Psoas muscle (tissue), 8 donors: Measurements from ENCODE around the gene ARFIP1. TPM values are rescaled to one million over a fixed set of nuclear protein-coding genes. Genes with fewer than 3 reads are reported as not detected.

Experiments
- ATAC-seq, 4 donors: fragments of 200-7000 bp; cut with Tn5 transposase; one replicate each; pipeline ENCODE4 v1.9.1; 2020; ENCODE audit warnings: moderate library complexity in 3 of 4, mild to moderate bottlenecking in 2 of 4
- DNase-seq, 2 donors: peaks; one replicate each; pipeline ENCODE4 v3.0.0-alpha.2; 2020
- H3K27ac ChIP-seq: fragments of 200-600 bp; one replicate; pipeline ENCODE4 v1.8.0; 2022
- H3K27me3 ChIP-seq, 3 donors: fragments of 200-600 bp in 1 of 3; one replicate each; pipeline versions ENCODE4 v1.6.1 to v1.8.0; 2013 to 2022; ENCODE audit warnings: low read length in 2 of 3, mild to moderate bottlenecking in 2 of 3, moderate library complexity in 1 of 3; ENCODE audit not compliant: insufficient read depth in 3 of 3
- H3K36me3 ChIP-seq, 2 donors: fragments of 200-600 bp in 1 of 2; one replicate each; pipeline versions ENCODE4 v1.6.1 to v1.8.0; 2013 to 2022; ENCODE audit warnings: low read depth in 1 of 2, mild to moderate bottlenecking in 1 of 2, moderate library complexity in 1 of 2; ENCODE audit not compliant: insufficient read depth in 1 of 2
- H3K4me1 ChIP-seq: fragments of 200-600 bp; one replicate; pipeline ENCODE4 v1.8.0; 2022
- H3K4me3 ChIP-seq: fragments of 200-600 bp; one replicate; pipeline ENCODE4 v1.8.0; 2022; ENCODE audit warnings: mild to moderate bottlenecking
- H3K9me3 ChIP-seq: fragments of 200-600 bp; one replicate; pipeline ENCODE4 v1.8.0; 2022
- CTCF ChIP-seq: fragments of 200-600 bp; IDR thresholded peaks from one replicate; pipeline ENCODE4 v1.8.0; 2022; ENCODE audit warnings: antibody characterized with exemption
- WGBS, 3 donors: extraction: QIAGEN DNeasy Blood & Tissue Kit; methylation state at CpG; one replicate each; pipeline versions ENCODE4 v1.1.6 to v1.1.7; 2013; 5-methylcytosine and 5-hydroxymethylcytosine counted together
- intact Hi-C, 2 donors: fragments of 100-400 bp; cut with DNase I; formaldehyde crosslinking; loops; one replicate each; pipeline versions ENCODE4 v1.11.0 to v1.14.2; 2022
- long read RNA-seq, 2 donors: library from polyadenylated mRNA; unstranded; transcript quantifications; one replicate each; pipeline ENCODE4 v2.0.0, GENCODE V29; 2021
- polyA plus RNA-seq, 3 donors: library from polyadenylated mRNA; stranded (reverse); fragments of 200-250 nt; gene quantifications; one replicate each; pipeline ENCODE4 v1.2.3, GENCODE V29; 2013
- total RNA-seq, 4 donors: library from RNA; stranded (reverse); fragmentation: NEBNext Ultra II Directional in 2 of 4; extraction: Animal tissue kit (Norgen Biotek cat#: 25700) in 2 of 4; gene quantifications; one replicate each; pipeline versions ENCODE4 v1.2.1 to v1.2.4, GENCODE V29; 2021 to 2023
- donor health status: healthy with polysubstance abuse.
- donor health status: DM: no; HTN: no; CAD: no; lungs with moderate emphysema.
- donor health status: Bipolar disorder and iron deficiency.
- donor health status: healthy.
- donor health status: DM: yes; HTN: yes; CAD: no.
- donor health status: DM: no; HTN: no; CAD: no.
- donor health status: DM: no; HTN: no; CAD: no.
- donor health status: DM: yes; HTN: yes; CAD: no.

The ARFIP1 gene
- total RNA-seq (10 to 100 TPM in 3 of 4 donors, 1 to 10 TPM in 1; 8.1 to 15.7 (median 12.4) TPM), polyA plus RNA-seq (10 to 100 TPM in 2 of 3 donors, 1 to 10 TPM in 1; 6.8 to 12.9 (median 12.2) TPM)
- long read RNA-seq, donor 1, partial matches to known transcripts = 1 of 3 reads
- long read RNA-seq, donor 1, other reads (novel, unspliced or antisense) = 0 of 3 reads
- long read RNA-seq, donor 2, transcript ARFIP1-201 (9 exons, 3,111 nt) = major isoform, 5 of 13 reads
- long read RNA-seq, donor 2, partial matches to known transcripts = 1 of 13 reads
- long read RNA-seq, donor 2, other reads (novel, unspliced or antisense) = 2 of 13 reads

- 0% methylated on average over 49 to 55 of the region's 55 CpGs for WGBS, 3 donors
- DNase-seq = peak; percentile 98 to 99
- no peaks in the 10 kb centered on the region for H3K9me3 ChIP-seq
Observed at GRCh38 chr4:152779513-152780266, at the start of gene ARFIP1, which contains the start of gene TIGD4. ARFIP1 (plus strand) TSS chr4:152779954; CDS start chr4:152829634, 49,680 bp downstream. TIGD4 (minus strand) TSS chr4:152779730; CDS start chr4:152771004, 8,726 bp downstream.

GRCh38 chr4:152731997-152732396, 47.8 kb upstream of the ARFIP1 start:
- DNase-seq = no peak
- no peak overlapping the region for H3K4me3 ChIP-seq
- no peak for TF ChIP-seq CTCF
- no peaks in the 10 kb centered on the region for H3K36me3 ChIP-seq
- H3K9me3 ChIP-seq = no peaks in the 10 kb centered on the region
- no peak overlapping the region for H3K27ac ChIP-seq
- no peaks in the 10 kb centered on the region for H3K27me3 ChIP-seq
- intact Hi-C loops = loop anchor here in 1 of 2 donors (10.0 kb wide), 1 partner anchor 97 kb away; no protein-coding TSS in a partner anchor
- no peaks in the 10 kb centered on the region for H3K4me1 ChIP-seq
- 91 to 97% (median 91%) methylated on average over 2 of the region's 2 CpGs for WGBS, 3 donors
- no peak for ATAC-seq

More at GRCh38 chr4:152779513-152780266, at the start of gene ARFIP1, which contains the start of gene TIGD4:
- no peaks in the 10 kb centered on the region for H3K36me3 ChIP-seq
- intact Hi-C loops = loop anchor here in 1 of 2 donors (5.0 kb wide), 1 partner anchor 1682 kb away; the partner anchor contains the start of gene RPS3A
- peak within 1 kb of the TSS; percentile 84 for H3K4me3 ChIP-seq
- peaks cover 14% of the 10 kb centered on the region for H3K4me1 ChIP-seq
- TF ChIP-seq CTCF = no peak
- H3K27ac ChIP-seq = peak within 1 kb of the TSS; percentile 91
- no peaks in the 10 kb centered on the region for H3K27me3 ChIP-seq
- peak; percentile 99 to 100 (median 100) for ATAC-seq

GRCh38 chr4:152734015-152734698, 45.6 kb upstream of the ARFIP1 start:
- TF ChIP-seq CTCF = no peak
- DNase-seq (no peak), ATAC-seq (no peak)
- no peak overlapping the region for H3K27ac ChIP-seq
- H3K9me3 ChIP-seq = no peaks in the 10 kb centered on the region
- WGBS, 3 donors = 74 to 79% (median 78%) methylated on average over 5 of the region's 5 CpGs
- H3K4me3 ChIP-seq = no peak overlapping the region
- H3K27me3 ChIP-seq = no peaks in the 10 kb centered on the region
- no peaks in the 10 kb centered on the region for H3K4me1 ChIP-seq
- H3K36me3 ChIP-seq = no peaks in the 10 kb centered on the region
- intact Hi-C loops = loop anchor here (2.0 to 10.0 kb wide), 2 partner anchors 99 to 233 kb away; no protein-coding TSS in a partner anchor

- no peak overlapping the region for H3K27ac ChIP-seq
- ATAC-seq (no peak), DNase-seq (no peak)
- no peak for TF ChIP-seq CTCF
- no peaks in the 10 kb centered on the region for H3K4me1 ChIP-seq
- H3K9me3 ChIP-seq = no peaks in the 10 kb centered on the region
- no peaks in the 10 kb centered on the region for H3K27me3 ChIP-seq
- H3K36me3 ChIP-seq = no peaks in the 10 kb centered on the region
- intact Hi-C loops = loop anchor here (1.0 to 10.0 kb wide), 4 partner anchors 100 to 327 kb away; no protein-coding TSS in a partner anchor
- H3K4me3 ChIP-seq = no peak overlapping the region
- WGBS, 3 donors = 62 to 73% (median 64%) methylated on average over 3 of the region's 3 CpGs
Observed at GRCh38 chr4:152734699-152735050, 45.1 kb upstream of the ARFIP1 start.
